DND-41 (cell line): ENCODE measurements around the gene PRRC2A.

Source experiments
- ATAC-seq: fragments of 200-7000 bp; cut with Tn5 transposase; 3 replicates; pipeline ENCODE4 v1.9.1; 2021; ENCODE audit warnings: low read depth; ENCODE audit not compliant: insufficient read depth
- DNase-seq: peaks from one replicate; pipeline ENCODE4 v3.0.0-alpha.2; 2020
- H2AFZ ChIP-seq: 2 replicates; pipeline ENCODE4 v1.6.0; 2012; ENCODE audit warnings: low read depth, low read length
- H3K27ac ChIP-seq: 2 replicates; pipeline ENCODE4 v1.5.1; 2012; ENCODE audit warnings: low read length, inconsistent platforms
- H3K27me3 ChIP-seq: fragments of 200-600 bp; sonication (generic); 2 replicates; pipeline ENCODE4 v1.6.0; 2012; ENCODE audit warnings: low read length, mild to moderate bottlenecking, inconsistent platforms; ENCODE audit not compliant: insufficient read depth, poor library complexity
- H3K36me3 ChIP-seq: 2 replicates; pipeline ENCODE4 v1.5.1; 2012; ENCODE audit warnings: low read length, inconsistent platforms; ENCODE audit not compliant: insufficient read depth
- H3K4me1 ChIP-seq: 2 replicates; pipeline ENCODE4 v1.5.1; 2012; ENCODE audit warnings: mild to moderate bottlenecking, low read length; ENCODE audit not compliant: insufficient read depth
- H3K4me2 ChIP-seq: 2 replicates; pipeline ENCODE4 v1.6.0; 2012; ENCODE audit warnings: mild to moderate bottlenecking, moderate library complexity, low read length, inconsistent platforms; ENCODE audit not compliant: insufficient read depth
- H3K4me3 ChIP-seq, 2 experiments: fragments of 200-600 bp in 1 of 2; shearing (Covaris generic) in 1 of 2; 2 replicates each; pipeline ENCODE4 v1.5.1; 2012 to 2016; ENCODE audit warnings: inconsistent platforms in 2 of 2, low read length in 2 of 2, mild to moderate bottlenecking in 2 of 2, low read depth in 1 of 2, moderate library complexity in 1 of 2
- H3K79me2 ChIP-seq: 2 replicates; pipeline ENCODE4 v1.6.0; 2012; ENCODE audit warnings: low read length, inconsistent platforms; ENCODE audit not compliant: insufficient read depth
- H3K9ac ChIP-seq: 2 replicates; pipeline ENCODE4 v1.6.0; 2012; ENCODE audit warnings: low read depth, mild to moderate bottlenecking, inconsistent platforms, low read length, moderate library complexity
- H3K9me3 ChIP-seq: 2 replicates; pipeline ENCODE4 v1.5.1; 2012; ENCODE audit warnings: low read length, moderate library complexity, mild to moderate bottlenecking, inconsistent platforms; ENCODE audit not compliant: insufficient read depth, severe bottlenecking
- H4K20me1 ChIP-seq: 2 replicates; pipeline ENCODE4 v1.6.0; 2012; ENCODE audit warnings: low read length; ENCODE audit not compliant: insufficient read depth
- EZH2 ChIP-seq: IDR thresholded peaks from 3 replicates; pipeline ENCODE4 v1.6.1; 2012; ENCODE audit warnings: borderline replicate concordance, low read depth, mild to moderate bottlenecking, moderate library complexity, low read length, inconsistent platforms; ENCODE audit not compliant: severe bottlenecking
- TF ChIP-seq, protein P1 (sequence below): IDR thresholded peaks from 2 replicates; pipeline ENCODE4 v1.5.1; 2012; ENCODE audit warnings: borderline replicate concordance, low read length, moderate library complexity, mild to moderate bottlenecking; ENCODE audit not compliant: poor library complexity, severe bottlenecking; ENCODE audit errors: extremely low read depth

The PRRC2A gene

DNA sequence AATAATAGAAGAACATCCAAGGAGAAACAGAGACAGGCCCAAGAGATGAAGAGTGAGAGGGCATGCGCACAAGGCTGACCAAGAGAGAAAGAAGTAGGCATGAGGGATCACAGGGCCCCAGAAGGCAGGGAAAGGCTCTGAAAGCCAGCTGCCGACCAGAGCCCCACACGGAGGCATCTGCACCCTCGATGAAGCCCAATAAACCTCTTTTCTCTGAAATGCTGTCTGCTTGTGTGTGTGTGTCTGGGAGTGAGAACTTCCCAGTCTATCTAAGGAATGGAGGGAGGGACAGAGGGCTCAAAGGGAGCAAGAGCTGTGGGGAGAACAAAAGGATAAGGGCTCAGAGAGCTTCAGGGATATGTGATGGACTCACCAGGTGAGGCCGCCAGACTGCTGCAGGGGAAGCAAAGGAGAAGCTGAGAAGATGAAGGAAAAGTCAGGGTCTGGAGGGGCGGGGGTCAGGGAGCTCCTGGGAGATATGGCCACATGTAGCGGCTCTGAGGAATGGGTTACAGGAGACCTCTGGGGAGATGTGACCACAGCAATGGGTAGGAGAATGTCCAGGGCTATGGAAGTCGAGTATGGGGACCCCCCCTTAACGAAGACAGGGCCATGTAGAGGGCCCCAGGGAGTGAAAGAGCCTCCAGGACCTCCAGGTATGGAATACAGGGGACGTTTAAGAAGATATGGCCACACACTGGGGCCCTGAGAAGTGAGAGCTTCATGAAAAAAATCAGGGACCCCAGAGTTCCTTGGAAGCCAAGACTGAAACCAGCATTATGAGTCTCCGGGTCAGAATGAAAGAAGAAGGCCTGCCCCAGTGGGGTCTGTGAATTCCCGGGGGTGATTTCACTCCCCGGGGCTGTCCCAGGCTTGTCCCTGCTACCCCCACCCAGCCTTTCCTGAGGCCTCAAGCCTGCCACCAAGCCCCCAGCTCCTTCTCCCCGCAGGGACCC is 46.1 kb upstream of the PRRC2A start:
- ATAC-seq (no peak), DNase-seq (no peak)
- Histone ChIP-seq H3K4me3 (peak overlapping the region in 1 of 2 experiments; percentile 62; a peak in 2 of 4 replicates), H3K27ac (peak overlapping the region; percentile 76), H3K9ac (peak overlapping the region; percentile 65), H3K9me3 (no peaks in the 10 kb centered on the region), H3K27me3 (no peaks in the 10 kb centered on the region), H3K4me2 (peak overlapping the region; percentile 66), H3K4me1 (peaks cover 28% of the 10 kb centered on the region), H2AFZ (peak overlapping the region; percentile 80), H3K79me2 (no peaks in the 10 kb centered on the region), H3K36me3 (no peaks in the 10 kb centered on the region), H4K20me1 (no peaks in the 10 kb centered on the region)
- TF ChIP-seq EZH2, result no peak
- TF ChIP-seq, protein P1, sequence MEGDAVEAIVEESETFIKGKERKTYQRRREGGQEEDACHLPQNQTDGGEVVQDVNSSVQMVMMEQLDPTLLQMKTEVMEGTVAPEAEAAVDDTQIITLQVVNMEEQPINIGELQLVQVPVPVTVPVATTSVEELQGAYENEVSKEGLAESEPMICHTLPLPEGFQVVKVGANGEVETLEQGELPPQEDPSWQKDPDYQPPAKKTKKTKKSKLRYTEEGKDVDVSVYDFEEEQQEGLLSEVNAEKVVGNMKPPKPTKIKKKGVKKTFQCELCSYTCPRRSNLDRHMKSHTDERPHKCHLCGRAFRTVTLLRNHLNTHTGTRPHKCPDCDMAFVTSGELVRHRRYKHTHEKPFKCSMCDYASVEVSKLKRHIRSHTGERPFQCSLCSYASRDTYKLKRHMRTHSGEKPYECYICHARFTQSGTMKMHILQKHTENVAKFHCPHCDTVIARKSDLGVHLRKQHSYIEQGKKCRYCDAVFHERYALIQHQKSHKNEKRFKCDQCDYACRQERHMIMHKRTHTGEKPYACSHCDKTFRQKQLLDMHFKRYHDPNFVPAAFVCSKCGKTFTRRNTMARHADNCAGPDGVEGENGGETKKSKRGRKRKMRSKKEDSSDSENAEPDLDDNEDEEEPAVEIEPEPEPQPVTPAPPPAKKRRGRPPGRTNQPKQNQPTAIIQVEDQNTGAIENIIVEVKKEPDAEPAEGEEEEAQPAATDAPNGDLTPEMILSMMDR, result no peak

DNA sequence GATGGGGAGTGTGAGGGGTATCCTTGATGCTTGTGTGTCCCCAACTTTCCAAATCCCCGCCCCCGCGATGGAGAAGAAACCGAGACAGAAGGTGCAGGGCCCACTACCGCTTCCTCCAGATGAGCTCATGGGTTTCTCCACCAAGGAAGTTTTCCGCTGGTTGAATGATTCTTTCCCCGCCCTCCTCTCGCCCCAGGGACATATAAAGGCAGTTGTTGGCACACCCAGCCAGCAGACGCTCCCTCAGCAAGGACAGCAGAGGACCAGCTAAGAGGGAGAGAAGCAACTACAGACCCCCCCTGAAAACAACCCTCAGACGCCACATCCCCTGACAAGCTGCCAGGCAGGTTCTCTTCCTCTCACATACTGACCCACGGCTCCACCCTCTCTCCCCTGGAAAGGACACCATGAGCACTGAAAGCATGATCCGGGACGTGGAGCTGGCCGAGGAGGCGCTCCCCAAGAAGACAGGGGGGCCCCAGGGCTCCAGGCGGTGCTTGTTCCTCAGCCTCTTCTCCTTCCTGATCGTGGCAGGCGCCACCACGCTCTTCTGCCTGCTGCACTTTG is 45.1 kb upstream of the PRRC2A start, which contains the start of gene TNF:
Gene TNF, plus strand, starts transcription at position 231 of the 567 bp plus-strand sequence. Its CDS starts 177 bp downstream, at position 408.
- H3K4me3 ChIP-seq, result peak within 1 kb of the TSS; percentile 4 to 62; a peak in 3 of 4 replicates
- TF ChIP-seq EZH2, result no peak
- TF ChIP-seq, protein P1, result no peak
- peaks cover 31% of the 10 kb centered on the region for H3K4me1 ChIP-seq
- H3K79me2 ChIP-seq, result no peaks in the 10 kb centered on the region
- H3K27me3 ChIP-seq, result no peaks in the 10 kb centered on the region
- no peaks in the 10 kb centered on the region for H3K36me3 ChIP-seq
- H3K9me3 ChIP-seq, result no peaks in the 10 kb centered on the region
- H4K20me1 ChIP-seq, result no peaks in the 10 kb centered on the region
- peak; percentile 92 for DNase-seq
- H3K4me2 ChIP-seq, result peak within 1 kb of the TSS; percentile 66
- peak within 1 kb of the TSS; percentile 65 for H3K9ac ChIP-seq
- peak within 1 kb of the TSS; percentile 80 for H2AFZ ChIP-seq
- H3K27ac ChIP-seq, result peak within 1 kb of the TSS; percentile 76
- ATAC-seq, result peak; percentile 74

DNA sequence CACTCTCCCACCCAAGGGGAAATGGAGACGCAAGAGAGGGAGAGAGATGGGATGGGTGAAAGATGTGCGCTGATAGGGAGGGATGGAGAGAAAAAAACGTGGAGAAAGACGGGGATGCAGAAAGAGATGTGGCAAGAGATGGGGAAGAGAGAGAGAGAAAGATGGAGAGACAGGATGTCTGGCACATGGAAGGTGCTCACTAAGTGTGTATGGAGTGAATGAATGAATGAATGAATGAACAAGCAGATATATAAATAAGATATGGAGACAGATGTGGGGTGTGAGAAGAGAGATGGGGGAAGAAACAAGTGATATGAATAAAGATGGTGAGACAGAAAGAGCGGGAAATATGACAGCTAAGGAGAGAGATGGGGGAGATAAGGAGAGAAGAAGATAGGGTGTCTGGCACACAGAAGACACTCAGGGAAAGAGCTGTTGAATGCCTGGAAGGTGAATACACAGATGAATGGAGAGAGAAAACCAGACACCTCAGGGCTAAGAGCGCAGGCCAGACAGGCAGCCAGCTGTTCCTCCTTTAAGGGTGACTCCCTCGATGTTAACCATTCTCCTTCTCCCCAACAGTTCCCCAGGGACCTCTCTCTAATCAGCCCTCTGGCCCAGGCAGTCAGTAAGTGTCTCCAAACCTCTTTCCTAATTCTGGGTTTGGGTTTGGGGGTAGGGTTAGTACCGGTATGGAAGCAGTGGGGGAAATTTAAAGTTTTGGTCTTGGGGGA is 44.4 kb upstream of the PRRC2A start:
- peak overlapping the region; percentile 66 for H3K4me2 ChIP-seq
- H2AFZ ChIP-seq, result peak overlapping the region; percentile 80
- ATAC-seq (no peak), DNase-seq (no peak)
- peaks cover 37% of the 10 kb centered on the region for H3K4me1 ChIP-seq
- peaks cover 3% of the 10 kb centered on the region for H3K27me3 ChIP-seq
- peak overlapping the region; percentile 65 for H3K9ac ChIP-seq
- H3K27ac ChIP-seq, result peak overlapping the region; percentile 76
- no peaks in the 10 kb centered on the region; the same call in 1 of the 2 replicates for H3K36me3 ChIP-seq
- H3K79me2 ChIP-seq, result peaks cover 2% of the 10 kb centered on the region; the same call in 1 of the 2 replicates
- H4K20me1 ChIP-seq, result no peaks in the 10 kb centered on the region
- H3K9me3 ChIP-seq, result no peaks in the 10 kb centered on the region
- TF ChIP-seq, protein P1, result no peak
- no peak for TF ChIP-seq EZH2
- peak overlapping the region; percentile 4 to 62; a peak in 3 of 4 replicates for H3K4me3 ChIP-seq
